ENCODE results near the gene ITGA3. TPM values are rescaled to one million over a fixed set of nuclear protein-coding genes. Genes with fewer than 3 reads are reported as not detected.

The ITGA3 gene
- total RNA-seq, 1 donor from 2014 or later = 341 TPM

- no peak for DNase-seq (ENCODE audit: extremely low read depth, low read depth, low spot score)
These were observed 11.1 kb downstream of the ITGA3 start for GRCh38 chr17:50066995-50067394.

- no peak for DNase-seq (ENCODE audit: extremely low read depth, low read depth, low spot score)
These were observed 12.1 kb downstream of the ITGA3 start for GRCh38 chr17:50067996-50068395.

DNA sequence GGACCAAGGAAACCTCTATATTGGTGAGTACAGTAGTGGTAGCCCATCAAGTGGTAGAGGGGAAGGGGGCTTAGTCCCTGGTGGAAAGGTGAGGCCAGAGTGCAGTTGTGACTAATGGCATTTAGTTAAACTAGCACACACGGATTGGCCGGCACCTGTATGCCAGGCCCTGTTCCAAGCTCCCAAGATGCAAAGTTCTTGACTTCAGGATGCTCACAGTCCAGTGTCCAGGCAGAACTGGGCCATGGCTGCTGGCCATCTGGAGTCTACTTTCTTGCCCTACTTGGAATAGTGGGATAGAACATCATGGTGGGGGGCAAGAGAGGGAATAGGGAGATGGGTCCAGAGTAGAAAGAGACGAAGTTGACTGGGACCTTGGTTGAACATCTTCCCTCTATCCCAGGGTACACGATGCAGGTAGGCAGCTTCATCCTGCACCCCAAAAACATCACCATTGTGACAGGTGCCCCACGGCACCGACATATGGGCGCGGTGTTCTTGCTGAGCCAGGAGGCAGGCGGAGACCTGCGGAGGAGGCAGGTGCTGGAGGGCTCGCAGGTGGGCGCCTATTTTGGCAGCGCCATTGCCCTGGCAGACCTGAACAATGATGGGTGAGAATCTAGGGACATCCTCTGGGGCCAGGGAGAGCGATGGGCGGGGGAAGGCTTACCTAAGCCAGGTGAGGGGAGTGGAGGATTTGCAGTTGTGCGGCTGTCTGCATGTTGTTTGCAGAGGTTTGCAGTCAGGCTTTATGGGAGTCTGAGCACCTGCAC is 15.2 kb downstream of the ITGA3 start:
- no peak for DNase-seq (ENCODE audit: extremely low read depth, low read depth, low spot score)

- DNase-seq (ENCODE audit: extremely low read depth, low read depth, low spot score) = no peak
These were observed 15.8 kb downstream of the ITGA3 start for GRCh38 chr17:50071692-50072091.

DNA sequence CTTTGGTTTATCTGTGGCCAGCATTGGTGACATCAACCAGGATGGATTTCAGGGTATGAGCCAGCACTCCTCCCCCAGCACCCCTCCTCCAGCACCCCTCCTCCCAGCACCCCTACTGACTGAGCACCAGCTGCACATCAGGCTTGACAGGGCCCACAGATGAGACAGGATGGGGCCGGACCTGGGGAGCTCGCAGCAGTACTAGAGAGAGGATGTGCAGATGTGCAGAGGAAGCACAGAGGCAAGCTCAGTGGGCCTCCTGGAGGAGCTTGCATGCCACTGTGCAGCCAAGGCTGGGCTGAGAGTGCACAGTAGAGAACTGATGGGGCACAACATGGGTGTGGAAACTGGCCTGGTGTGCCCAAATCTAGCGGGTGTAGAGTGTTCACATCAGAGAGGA is 16.2 kb downstream of the ITGA3 start:
- no peak for DNase-seq (ENCODE audit: extremely low read depth, low read depth, low spot score)

- DNase-seq (ENCODE audit: extremely low read depth, low read depth, low spot score) = no peak
These were observed 17.0 kb downstream of the ITGA3 start for GRCh38 chr17:50072925-50073324.

DNA sequence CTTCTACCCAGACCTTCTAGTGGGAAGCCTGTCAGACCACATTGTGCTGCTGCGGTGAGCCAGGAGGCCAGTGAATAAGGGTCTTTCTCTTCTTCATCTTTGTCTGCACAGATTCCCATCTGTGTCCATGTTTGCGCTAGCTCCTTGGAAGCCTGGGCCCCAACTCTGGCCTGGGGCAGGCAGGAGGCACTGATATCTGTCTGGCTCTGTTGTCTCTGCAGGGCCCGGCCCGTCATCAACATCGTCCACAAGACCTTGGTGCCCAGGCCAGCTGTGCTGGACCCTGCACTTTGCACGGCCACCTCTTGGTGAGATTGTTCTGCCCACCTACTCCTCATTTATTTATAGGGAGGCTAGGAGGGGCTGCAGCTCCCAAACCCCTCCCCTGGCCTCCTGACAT is 18.3 kb downstream of the ITGA3 start:
- no peak for DNase-seq (ENCODE audit: extremely low read depth, low read depth, low spot score)

DNA sequence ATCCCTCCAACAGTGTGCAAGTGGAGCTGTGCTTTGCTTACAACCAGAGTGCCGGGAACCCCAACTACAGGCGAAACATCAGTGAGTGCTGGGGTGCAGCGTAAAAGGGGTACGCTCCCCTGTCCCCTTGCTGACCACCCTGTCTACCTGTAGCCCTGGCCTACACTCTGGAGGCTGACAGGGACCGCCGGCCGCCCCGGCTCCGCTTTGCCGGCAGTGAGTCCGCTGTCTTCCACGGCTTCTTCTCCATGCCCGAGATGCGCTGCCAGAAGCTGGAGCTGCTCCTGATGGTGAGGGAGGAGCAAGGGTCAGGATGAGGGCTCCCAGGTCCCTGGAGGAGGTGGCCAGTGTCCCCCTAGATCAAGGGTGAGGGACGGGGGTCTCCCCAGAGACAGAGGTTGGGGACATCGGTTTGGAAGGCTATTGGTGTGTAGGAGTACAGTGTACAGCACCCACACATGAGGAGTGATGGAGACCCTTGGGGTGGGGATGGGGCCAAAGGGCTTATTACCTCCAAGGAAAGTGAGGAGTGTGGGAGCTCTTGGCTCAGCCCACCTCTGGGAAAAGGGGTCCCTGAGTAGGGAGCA is 19.6 kb downstream of the ITGA3 start:
- DNase-seq (ENCODE audit: extremely low read depth, low read depth, low spot score) = no peak

- DNase-seq (ENCODE audit: extremely low read depth, low read depth, low spot score) = no peak
These were observed 20.3 kb downstream of the ITGA3 start for GRCh38 chr17:50076221-50076590.

DNA sequence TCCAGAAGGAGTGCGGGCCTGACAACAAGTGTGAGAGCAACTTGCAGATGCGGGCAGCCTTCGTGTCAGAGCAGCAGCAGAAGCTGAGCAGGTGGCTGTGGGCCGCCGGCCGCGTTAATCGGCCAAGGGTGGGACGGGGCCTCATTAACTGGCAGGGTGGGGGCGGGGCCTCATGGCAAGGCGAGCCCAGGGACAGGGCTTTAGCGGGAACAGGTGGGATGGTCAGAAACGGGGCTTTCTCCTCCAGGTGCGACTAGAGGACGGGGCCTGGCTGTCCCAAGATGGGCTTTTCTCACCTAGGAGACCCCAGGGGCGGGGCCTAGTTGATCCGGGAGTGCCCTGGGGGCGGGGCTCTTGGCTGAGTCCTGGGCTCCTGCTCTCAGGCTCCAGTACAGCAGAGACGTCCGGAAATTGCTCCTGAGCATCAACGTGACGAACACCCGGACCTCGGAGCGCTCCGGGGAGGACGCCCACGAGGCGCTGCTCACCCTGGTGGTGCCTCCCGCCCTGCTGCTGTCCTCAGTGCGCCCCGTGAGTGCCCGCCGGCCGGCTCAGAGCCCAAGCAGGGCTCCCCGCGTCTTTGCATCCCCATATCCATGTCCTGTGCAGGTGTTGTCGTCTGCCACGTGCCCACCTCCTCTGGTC is 20.8 kb downstream of the ITGA3 start:
- DNase-seq (ENCODE audit: extremely low read depth, low read depth, low spot score) = no peak

DNA sequence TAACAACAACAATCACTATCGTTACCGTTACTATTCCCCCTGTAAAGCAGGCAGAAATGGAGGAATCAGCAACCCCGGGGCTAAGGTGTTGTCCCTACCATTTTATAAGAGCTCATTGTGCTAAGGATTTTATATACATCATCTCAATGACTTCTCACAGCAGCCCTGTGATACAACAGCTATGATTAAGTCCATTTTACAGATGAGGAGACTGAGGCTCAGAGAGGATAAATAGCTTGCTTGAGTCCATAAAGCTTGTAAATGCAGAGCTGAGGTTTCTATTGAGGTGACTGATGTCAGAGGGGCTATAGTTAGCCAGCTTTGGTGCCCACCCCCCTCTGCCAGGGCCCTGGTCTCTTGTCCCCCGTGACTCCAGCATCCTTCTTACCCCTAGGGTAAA is 22.5 kb downstream of the ITGA3 start:
- DNase-seq (ENCODE audit: extremely low read depth, low read depth, low spot score) = no peak

GRCh38 chr17:50079334-50080095 is 23.6 kb downstream of the ITGA3 start:
- DNase-seq (ENCODE audit: extremely low read depth, low read depth, low spot score) = no peak

DNA sequence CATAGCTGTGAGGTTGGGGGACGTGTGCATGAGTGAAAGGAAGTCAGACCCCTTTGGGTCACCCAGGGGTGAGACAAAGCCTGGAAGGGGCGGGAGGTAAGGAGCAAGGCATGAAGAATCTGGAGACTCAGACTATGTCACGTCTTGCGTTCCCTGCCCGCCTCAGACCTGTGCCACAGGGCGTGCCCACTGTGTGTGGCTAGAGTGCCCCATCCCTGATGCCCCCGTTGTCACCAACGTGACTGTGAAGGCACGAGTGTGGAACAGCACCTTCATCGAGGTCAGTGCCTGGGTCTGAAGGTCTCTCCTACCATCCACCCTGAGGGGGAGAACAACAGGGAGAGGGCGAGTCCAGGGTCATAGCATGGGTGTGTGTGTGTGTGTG is 24.2 kb downstream of the ITGA3 start:
- no peak for DNase-seq (ENCODE audit: extremely low read depth, low read depth, low spot score)

DNA sequence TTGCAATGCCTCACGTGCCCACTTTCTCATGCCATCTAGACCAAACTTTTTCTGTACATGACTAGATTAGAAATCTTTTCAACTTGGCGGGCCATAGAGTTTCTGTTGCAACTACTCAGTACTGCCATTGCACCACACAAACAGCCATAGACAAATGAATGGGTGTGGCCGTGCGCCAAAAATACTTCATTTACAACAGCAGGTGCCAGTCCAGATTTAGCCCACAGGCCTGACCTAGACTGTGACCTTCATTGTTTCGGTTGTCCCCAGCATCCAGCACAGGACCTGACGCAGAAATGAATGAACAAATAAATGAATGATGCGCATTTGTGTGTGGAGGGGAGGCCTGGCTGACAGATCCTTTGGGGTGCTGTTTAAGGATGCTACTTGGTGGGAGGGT is 24.9 kb downstream of the ITGA3 start:
- DNase-seq (ENCODE audit: extremely low read depth, low read depth, low spot score) = no peak

DNA sequence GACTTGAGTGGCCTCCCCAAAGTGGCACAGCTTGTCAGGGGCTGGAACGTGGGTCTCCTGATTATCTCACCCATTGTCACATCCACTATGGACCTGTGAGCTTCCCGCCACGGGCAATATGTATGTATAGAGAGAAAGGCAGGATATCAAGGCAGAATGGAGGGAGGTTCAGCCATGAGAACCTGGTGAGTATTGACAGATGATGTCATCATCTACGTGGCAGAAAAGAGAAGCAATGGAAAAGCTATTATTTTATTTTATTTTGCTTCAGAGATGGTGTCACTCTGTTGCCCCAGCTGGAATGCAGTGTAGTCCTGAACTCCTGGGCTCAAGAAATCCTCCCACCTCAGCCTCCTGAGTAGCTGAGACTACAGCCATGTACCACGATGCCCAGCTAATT is 25.8 kb downstream of the ITGA3 start:
- DNase-seq (ENCODE audit: extremely low read depth, low read depth, low spot score) = no peak

DNA sequence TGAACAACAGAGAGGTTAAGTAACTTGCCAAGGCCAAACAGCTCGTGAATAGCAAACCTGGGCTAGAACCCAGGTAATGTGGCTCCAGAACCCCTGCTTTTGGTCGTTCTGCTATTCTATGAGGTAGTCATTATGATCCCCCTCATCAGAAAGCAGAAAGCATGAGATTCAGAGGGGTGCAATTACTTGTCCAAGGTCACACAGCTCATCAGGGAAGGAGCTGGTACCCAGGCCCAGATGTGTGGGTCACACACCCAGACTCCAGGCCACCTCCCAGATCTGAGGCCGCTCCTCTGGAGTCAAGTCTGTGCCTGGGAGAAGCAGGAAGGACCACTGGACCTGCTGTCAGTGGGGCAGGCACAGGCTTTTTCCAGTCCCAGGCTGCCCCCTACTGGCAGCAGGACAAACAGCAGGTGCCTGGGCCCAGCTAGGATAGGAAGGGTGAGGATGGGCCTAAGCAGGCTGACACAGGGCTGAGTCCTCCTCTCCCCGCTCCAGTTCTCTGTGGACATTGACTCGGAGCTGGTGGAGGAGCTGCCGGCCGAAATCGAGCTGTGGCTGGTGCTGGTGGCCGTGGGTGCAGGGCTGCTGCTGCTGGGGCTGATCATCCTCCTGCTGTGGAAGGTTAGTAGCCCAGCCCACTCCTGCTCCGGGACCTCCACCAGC is 31.5 kb downstream of the ITGA3 start:
- no peak for DNase-seq (ENCODE audit: extremely low read depth, low read depth, low spot score)

DNA sequence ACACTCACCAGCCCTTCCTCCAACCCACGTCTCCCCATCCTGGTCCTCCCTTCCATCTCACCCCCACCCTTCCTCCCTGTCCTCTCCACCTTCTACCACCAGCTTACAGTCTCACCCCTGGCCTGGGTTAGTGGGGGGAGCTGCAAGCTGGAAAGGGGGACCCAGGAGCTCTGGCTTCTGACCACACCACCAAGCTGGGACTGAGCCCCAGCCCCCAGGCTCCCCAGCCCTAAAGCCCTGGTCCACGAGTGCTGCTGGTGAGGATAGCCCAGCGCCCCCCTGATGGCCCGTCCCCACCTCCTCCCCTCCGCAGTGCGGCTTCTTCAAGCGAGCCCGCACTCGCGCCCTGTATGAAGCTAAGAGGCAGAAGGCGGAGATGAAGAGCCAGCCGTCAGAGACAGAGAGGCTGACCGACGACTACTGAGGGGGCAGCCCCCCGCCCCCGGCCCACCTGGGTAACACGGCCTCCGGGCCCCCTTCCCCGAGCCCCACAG is 32.0 kb downstream of the ITGA3 start:
- no peak for DNase-seq (ENCODE audit: extremely low read depth, low read depth, low spot score)

DNA sequence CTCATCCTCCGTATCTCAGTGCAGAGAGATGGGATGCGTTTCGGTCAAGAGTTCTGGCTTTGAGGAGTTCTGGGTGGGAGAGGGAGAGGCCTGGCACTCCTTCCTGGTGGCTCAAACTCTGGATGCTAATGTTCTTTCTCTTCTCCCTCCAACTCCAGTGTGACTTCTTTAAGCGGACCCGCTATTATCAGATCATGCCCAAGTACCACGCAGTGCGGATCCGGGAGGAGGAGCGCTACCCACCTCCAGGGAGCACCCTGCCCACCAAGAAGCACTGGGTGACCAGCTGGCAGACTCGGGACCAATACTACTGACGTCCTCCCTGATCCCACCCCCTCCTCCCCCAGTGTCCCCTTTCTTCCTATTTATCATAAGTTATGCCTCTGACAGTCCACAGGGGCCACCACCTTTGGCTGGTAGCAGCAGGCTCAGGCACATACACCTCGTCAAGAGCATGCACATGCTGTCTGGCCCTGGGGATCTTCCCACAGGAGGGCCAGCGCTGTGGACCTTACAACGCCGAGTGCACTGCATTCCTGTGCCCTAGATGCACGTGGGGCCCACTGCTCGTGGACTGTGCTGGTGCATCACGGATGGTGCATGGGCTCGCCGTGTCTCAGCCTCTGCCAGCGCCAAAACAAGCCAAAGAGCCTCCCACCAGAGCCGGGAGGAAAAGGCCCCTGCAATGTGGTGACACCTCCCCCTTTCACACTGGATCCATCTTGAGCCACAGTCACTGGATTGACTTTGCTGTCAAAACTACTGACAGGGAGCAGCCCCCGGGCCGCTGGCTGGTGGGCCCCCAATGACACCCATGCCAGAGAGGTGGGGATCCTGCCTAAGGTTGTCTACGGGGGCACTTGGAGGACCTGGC is 33.3 kb downstream of the ITGA3 start:
- no peak for DNase-seq (ENCODE audit: extremely low read depth, low read depth, low spot score)

GRCh38 chr17:50090071-50090470 is 34.2 kb downstream of the ITGA3 start:
- DNase-seq (ENCODE audit: extremely low read depth, low read depth, low spot score) = no peak
